ENCODE results near the gene RPTOR.
A peak's percentile ranks its signal among the peaks of the same experiment; 100 is the strongest.
"Not testable (repeated sequence)": the region's sequence is repeated elsewhere in the genome, so short reads cannot be mapped to it uniquely, and the experiment has no call there.

RPTOR gene

DNA sequence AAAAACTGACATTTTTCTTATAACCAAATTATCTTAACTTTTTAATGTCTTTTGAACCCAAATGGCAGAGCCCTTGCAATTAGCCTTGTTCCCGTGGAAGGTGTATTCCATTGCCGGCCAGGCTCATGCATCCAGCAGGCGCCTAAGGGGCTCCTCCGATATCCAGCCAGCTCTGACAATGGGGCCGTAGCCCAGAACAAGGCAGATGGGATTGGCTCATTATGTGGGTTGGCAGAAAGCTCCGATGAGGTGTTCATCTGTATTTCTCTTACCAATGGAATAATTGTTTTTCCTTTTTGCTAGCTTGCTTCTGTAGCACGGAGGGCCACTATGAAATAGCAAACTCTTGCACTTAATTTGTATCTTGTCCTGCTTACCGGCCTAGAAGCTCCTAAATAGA is 238.8 kb downstream of the RPTOR start:
- DNase-seq (ENCODE audit: low spot score): no peak

GRCh38 chr17:80783971-80784370 is 239.3 kb downstream of the RPTOR start:
- DNase-seq (ENCODE audit: low spot score): no peak

DNA sequence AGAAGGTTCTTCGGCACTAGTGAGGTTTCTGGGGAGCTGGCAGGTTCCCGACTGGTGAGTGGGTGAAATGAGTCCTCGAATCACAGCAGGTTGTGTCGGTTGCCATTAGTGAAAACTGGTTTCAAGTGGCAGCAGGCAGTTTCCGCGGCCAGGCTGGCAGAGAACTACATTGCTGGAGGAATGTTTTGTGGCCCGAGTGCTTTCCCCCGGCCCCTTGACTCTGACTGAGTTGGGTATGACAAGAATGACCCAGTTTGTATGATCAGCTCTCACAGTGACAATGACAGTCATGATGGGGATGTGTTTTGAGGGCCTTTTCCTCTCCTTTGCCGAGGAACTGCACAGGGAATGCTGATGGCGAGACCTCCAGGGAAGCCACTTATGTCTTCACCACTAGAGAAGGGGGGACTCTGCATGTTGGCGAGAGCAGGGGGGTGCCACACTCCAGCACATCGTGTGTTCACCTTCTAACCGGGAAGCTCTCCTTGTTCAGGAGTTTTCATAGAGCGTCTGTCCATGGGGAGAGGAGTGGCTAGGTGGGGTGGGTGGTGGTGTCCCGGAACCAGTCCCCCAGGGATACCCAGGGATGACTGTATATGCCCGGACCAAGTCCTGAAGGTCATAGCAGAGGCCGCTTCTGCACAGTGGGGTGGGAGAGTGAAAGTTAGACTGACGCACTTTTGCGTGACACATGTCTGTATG is 241.0 kb downstream of the RPTOR start:
- DNase-seq (ENCODE audit: low spot score): no peak

- DNase-seq (ENCODE audit: low spot score): no peak
Measured at GRCh38 chr17:80786470-80786869, 241.8 kb downstream of the RPTOR start.

GRCh38 chr17:80786887-80787286 is 242.2 kb downstream of the RPTOR start:
- DNase-seq (ENCODE audit: low spot score): no peak

DNA sequence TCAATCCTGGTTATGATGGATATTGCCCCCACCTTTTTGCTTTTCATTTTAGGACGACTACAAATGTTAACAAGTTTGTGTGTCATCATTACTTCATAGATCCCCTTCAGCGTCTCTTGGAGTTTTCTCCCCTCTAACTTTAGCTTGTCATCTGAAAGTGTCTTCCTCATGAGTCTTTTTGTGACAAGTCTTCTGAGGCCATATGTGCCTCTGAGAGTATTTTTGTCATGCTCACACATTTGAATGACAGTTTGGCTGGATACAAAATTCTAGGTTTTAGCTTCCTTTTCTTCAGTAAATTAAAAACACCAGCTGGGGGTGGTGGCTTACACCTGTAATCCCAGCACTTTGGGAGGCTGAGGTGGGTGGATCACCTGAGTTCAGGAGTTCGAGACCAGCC is 243.2 kb downstream of the RPTOR start:
- DNase-seq (ENCODE audit: low spot score): no peak

DNA sequence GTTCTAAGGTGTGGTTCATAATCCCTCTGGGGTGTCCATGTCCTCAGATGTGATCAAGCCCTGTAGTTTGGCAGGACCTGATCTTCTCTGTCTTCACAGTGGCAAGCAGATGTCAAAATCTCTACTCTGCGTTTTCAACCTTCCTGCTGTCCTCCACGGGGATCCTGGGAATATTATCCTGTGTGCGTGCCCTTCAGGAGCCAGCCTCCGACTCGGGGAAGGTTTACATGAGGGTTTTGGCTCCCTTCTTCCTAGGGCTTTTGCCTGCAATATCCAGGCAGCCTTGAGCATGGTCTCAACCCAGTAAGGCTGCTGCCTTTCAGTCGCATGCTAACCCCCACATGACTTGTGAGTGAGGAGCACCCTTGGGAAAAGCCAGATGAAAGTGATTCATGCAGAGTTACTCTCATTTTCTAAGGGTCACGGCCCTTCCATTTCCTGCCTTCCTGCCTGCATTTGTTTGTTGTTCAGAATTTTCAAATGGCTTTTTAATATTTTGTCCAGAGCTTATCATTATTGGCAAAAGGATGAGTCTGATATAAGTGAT is 244.8 kb downstream of the RPTOR start:
- DNase-seq (ENCODE audit: low spot score): peak; percentile 92

- no peak for DNase-seq (ENCODE audit: low spot score)
Measured at GRCh38 chr17:80790021-80790765, 245.6 kb downstream of the RPTOR start.

DNA sequence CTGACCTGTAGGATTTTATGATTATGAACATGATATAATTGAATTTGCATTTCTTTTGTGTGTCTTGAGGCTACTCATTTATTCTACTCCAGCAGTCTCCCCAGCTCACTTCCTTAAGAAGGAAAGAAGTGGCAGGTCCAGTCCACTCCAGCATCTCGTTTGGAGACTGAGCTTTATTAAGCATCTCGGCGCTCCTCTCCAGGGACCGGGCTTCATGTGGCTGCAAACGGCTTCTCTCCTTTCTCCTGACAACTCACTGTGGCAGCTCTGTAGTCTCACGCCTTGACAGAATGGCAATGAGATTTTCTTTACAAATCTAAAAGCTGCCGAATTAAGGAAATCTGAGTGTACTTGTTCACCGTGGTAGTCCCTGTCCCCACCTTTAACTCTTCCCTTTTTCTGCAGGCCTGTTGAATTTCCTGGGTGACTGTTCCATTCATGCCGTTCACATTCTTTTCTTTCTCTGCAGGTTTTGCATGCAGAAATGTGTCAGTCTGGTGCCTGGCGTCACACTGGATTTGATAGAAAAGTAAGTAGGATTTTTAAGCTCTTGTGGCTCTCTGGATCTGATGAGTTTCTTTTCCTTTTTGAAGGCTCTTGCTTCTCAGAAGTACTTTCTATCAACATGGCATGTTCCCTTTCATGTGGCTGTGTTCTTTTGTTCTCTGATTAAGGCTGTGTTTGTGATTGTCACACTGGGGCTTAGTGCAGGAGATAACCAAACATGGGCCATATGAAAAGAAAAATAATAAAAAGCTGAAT is 246.5 kb downstream of the RPTOR start:
- DNase-seq (ENCODE audit: low spot score): no peak

DNA sequence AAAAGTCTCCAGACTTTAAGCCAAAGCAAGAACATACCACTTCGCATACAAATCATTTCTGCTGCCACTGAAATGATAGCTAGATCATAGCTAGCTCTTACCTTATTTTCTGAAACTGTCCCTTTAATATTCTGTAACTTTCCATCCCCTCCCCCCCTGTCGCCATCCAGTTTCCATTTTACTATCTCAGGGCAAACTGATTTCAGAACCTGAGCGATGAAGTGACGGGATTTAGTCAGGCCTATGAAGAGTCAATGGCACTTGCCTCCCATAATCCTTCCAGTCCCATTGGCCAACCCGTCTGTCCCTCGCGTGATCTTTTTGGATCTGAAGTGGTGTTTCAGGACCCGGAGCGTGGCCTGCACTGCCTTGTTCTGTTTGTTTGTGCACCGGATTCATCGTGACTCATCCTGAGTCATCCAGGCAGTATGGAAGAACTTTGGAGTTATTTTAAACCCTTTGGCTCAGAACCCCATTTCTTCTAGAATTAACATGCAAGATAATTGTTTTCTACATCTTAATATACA is 247.2 kb downstream of the RPTOR start:
- DNase-seq (ENCODE audit: low spot score): peak; percentile 91

DNA sequence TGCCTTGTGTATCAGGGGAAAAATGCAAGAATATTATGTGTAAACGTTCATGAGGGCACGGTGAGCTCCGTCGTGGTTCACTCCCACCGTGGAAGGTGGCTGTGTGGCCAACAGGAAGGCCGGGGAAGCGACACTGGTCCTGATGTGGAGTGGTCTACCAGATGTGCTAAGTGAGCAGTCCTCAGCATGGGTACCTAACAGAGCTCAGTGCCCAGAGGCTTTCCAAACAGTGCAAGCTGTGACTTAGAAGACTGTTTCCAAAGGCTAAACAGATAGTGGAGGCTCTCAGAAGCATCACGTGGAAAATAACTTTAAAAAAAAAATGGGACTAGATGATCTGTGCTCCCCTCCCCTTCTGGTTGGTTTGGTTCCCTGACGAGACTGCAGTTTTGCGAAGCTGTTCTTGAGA is 247.7 kb downstream of the RPTOR start:
- no peak for DNase-seq (ENCODE audit: low spot score)

GRCh38 chr17:80793421-80793820 is 248.8 kb downstream of the RPTOR start:
- no peak for DNase-seq (ENCODE audit: low spot score)

- peak; percentile 51 for DNase-seq (ENCODE audit: low spot score)
Measured at GRCh38 chr17:80793851-80794267, 249.2 kb downstream of the RPTOR start.

DNA sequence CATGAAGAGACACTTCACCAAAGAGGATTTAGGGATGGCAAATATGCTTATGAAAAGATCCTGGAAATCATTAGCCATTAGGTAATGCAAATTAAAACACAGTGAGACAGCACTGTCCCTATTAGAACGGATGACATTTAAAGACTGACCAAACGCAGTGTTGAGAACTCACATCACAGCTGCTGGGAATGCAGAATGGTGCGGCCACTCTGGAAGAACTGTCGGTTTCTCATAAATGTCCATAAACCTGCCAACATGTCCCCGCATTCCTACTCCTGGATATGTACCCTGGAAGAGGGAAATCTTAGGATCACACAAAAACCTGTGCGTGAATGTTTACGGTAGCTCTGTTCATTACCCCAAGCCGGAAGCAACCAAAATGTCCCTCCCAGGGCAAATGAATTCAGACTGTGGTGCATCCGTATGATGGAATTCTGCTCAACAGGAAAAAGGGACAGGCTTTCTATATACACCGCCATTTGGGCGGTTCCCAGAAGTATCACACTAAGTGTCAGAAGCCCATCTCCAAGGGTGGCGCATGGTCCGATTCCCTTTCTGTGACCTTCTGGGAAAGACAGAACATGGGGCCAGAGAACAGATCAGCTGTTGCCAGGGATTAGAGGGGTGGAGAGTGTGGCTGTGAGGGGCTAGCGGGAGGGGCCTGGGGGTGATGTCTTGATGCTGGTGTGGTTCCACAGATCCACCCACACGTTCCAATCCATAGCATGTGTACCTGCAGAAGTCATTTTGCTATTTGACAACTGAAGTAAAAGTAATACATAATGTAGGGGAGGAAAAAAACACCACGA is 249.8 kb downstream of the RPTOR start:
- DNase-seq (ENCODE audit: low spot score): no peak

GRCh38 chr17:80795090-80795580 is 250.5 kb downstream of the RPTOR start:
- no peak for DNase-seq (ENCODE audit: low spot score)

GRCh38 chr17:80795754-80796153 is 251.1 kb downstream of the RPTOR start:
- DNase-seq (ENCODE audit: low spot score): peak; percentile 59

GRCh38 chr17:80796430-80796861 is 251.8 kb downstream of the RPTOR start:
- no peak for DNase-seq (ENCODE audit: low spot score)

DNA sequence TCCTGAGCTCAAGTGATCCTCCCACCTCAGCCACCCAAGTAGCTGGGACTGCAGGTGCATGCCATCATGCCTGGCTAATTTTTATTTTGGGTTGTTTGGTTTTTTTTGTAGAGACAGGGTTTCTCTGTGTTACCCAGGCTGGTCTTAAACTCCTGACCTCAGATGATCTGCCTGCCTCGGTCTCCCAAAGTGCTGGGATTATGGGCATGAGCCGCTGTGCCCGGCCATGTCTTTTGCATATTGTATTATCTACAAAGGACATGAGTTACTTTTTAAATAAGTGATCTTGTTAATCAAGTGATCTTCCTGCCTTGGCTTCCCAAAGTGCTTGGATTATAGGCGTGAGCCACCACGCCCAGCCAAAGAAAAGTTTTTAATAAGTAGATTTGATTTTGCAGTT is 252.6 kb downstream of the RPTOR start:
- DNase-seq (ENCODE audit: low spot score): not testable (repeated sequence)

- no peak for DNase-seq (ENCODE audit: low spot score)
Measured at GRCh38 chr17:80797741-80798594, 253.3 kb downstream of the RPTOR start.

Data from hepatic stellate cell (primary cell).